NCI-H146 (cell line): ENCODE measurements around the gene RPS6KA3.
A peak's percentile ranks its signal among the peaks of the same experiment; 100 is the strongest.

Experiments
- DNase-seq: peaks from one replicate; lab custom pipeline; 2025; lab: John Stamatoyannopoulos, UW

The RPS6KA3 gene

GRCh38 chrX:20266810-20267606 is at the start of gene RPS6KA3:
Gene RPS6KA3 (minus strand): TSS chrX:20266909. CDS start chrX:20266632, 277 bp downstream.
- peak; percentile 91 for DNase-seq

GRCh38 chrX:20315140-20315539 is 48.4 kb upstream of the RPS6KA3 start:
- DNase-seq, result no peak

GRCh38 chrX:20313899-20314298 is 47.2 kb upstream of the RPS6KA3 start:
- DNase-seq, result no peak

- no peak for DNase-seq
These were observed 45.3 kb upstream of the RPS6KA3 start for GRCh38 chrX:20312018-20312417.

- no peak for DNase-seq
These were observed 44.8 kb upstream of the RPS6KA3 start for GRCh38 chrX:20311505-20311904.

GRCh38 chrX:20309806-20310205 is 43.1 kb upstream of the RPS6KA3 start:
- no peak for DNase-seq

GRCh38 chrX:20306668-20307067 is 40.0 kb upstream of the RPS6KA3 start:
- DNase-seq, result no peak

- DNase-seq, result no peak
These were observed 34.1 kb upstream of the RPS6KA3 start for GRCh38 chrX:20300822-20301221.

- no peak for DNase-seq
These were observed 28.2 kb upstream of the RPS6KA3 start for GRCh38 chrX:20294957-20295356.

- no peak for DNase-seq
These were observed 27.6 kb upstream of the RPS6KA3 start for GRCh38 chrX:20294284-20294683.

GRCh38 chrX:20285511-20285910 is 18.8 kb upstream of the RPS6KA3 start:
- no peak for DNase-seq

- no peak for DNase-seq
These were observed 18.3 kb upstream of the RPS6KA3 start for GRCh38 chrX:20284992-20285391.

- no peak for DNase-seq
These were observed 17.7 kb upstream of the RPS6KA3 start for GRCh38 chrX:20284444-20284843.

GRCh38 chrX:20280938-20281337 is 14.2 kb upstream of the RPS6KA3 start:
- DNase-seq, result no peak

- no peak for DNase-seq
These were observed 7.4 kb upstream of the RPS6KA3 start for GRCh38 chrX:20274121-20274520.

- DNase-seq, result no peak
These were observed 5.0 kb upstream of the RPS6KA3 start for GRCh38 chrX:20271730-20272129.

GRCh38 chrX:20271186-20271585 is 4.5 kb upstream of the RPS6KA3 start:
- no peak for DNase-seq

GRCh38 chrX:20270562-20270890 is 3.8 kb upstream of the RPS6KA3 start:
- no peak for DNase-seq

GRCh38 chrX:20269848-20270561 is 3.3 kb upstream of the RPS6KA3 start:
- DNase-seq, result no peak

- peak; percentile 73 for DNase-seq
These were observed 1.4 kb upstream of the RPS6KA3 start for GRCh38 chrX:20267931-20268701.

GRCh38 chrX:20267607-20267930 is 860 bp upstream of the RPS6KA3 start:
- DNase-seq, result no peak

GRCh38 chrX:20265726-20266681 is 705 bp downstream of the RPS6KA3 start:
- peak; percentile 25 for DNase-seq
